ENCODE measurements around the gene ANXA6. TPM values are rescaled to one million over a fixed set of nuclear protein-coding genes. Genes with fewer than 3 reads are reported as not detected.

Gene ANXA6
- total and polyA plus RNA-seq, 2 donors from 2014 or later: 107 to 183 TPM

GRCh38 chr5:151189151-151189550 is 31.6 kb upstream of the ANXA6 start:
- FAIRE-seq: no peak
- no peak for TF ChIP-seq CTCF (IDR thresholded peaks at IDR 0.05; ENCODE audit: borderline replicate concordance, extremely low read depth, insufficient read depth)
- H3K36me3 ChIP-seq (ENCODE audit: control insufficient read depth in 2 of 3, insufficient read depth in 3 of 3, low read length in 3 of 3): no peaks in the 10 kb centered on the region

DNA sequence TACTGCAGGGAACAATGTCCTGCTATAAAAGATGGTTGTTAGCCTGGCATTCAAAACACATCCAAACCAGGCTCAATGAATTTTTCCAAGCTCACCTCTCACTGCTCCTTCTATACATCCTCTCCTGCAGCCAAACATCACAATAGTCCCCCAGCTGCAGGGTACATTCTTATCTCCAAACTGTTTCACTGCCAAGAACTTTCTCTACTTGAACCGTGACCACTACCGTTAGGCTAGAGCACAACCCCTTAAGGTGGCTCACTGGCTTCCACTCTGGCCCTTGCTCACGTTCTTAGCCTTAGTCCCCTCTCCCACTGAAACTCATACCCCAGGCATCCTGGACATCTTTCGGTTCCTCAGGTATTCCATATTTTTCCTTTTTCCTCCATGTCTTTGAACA is 29.0 kb upstream of the ANXA6 start:
- H3K4me1 ChIP-seq (ENCODE audit: control insufficient read depth in 2 of 3, insufficient read depth in 2 of 3, low read depth in 1 of 3, low read length in 3 of 3): no peaks in the 10 kb centered on the region
- intact Hi-C loops (cut with DNase I): no loop called here
- no peak for DNase-seq
- H3K9me3 ChIP-seq (ENCODE audit: control insufficient read depth in 2 of 3, insufficient read depth in 1 of 3, low read length in 3 of 3): no peaks in the 10 kb centered on the region
- no peaks in the 10 kb centered on the region for H3K27me3 ChIP-seq (ENCODE audit: control insufficient read depth, insufficient read depth, low read length)
- H3K9ac ChIP-seq (ENCODE audit: low read length in 3 of 3): no peak overlapping the region
- no peak for TF ChIP-seq CTCF (IDR thresholded peaks at IDR 0.05; ENCODE audit: borderline replicate concordance, extremely low read depth, insufficient read depth)
- no peak for FAIRE-seq
- H3K4me3 ChIP-seq (ENCODE audit: low read length in 3 of 3): no peak overlapping the region
- H3K27ac ChIP-seq (ENCODE audit: low read depth in 2 of 2, low read length in 2 of 2): no peak overlapping the region
- H3K36me3 ChIP-seq (ENCODE audit: control insufficient read depth in 2 of 3, insufficient read depth in 3 of 3, low read length in 3 of 3): no peaks in the 10 kb centered on the region

More at GRCh38 chr5:151189151-151189550, 31.6 kb upstream of the ANXA6 start:
- Histone ChIP-seq H3K4me3 (ENCODE audit: low read length in 3 of 3) (no peak overlapping the region), H3K4me1 (ENCODE audit: control insufficient read depth in 2 of 3, insufficient read depth in 2 of 3, low read depth in 1 of 3, low read length in 3 of 3) (no peaks in the 10 kb centered on the region), H3K9ac (ENCODE audit: low read length in 3 of 3) (no peak overlapping the region), H3K27me3 (ENCODE audit: control insufficient read depth, insufficient read depth, low read length) (no peaks in the 10 kb centered on the region), H3K27ac (ENCODE audit: low read depth in 2 of 2, low read length in 2 of 2) (no peak overlapping the region), H3K9me3 (ENCODE audit: control insufficient read depth in 2 of 3, insufficient read depth in 1 of 3, low read length in 3 of 3) (no peaks in the 10 kb centered on the region)
- no peak for DNase-seq
- intact Hi-C loops (cut with DNase I): no loop called here

- no peaks in the 10 kb centered on the region for H3K9me3 ChIP-seq (ENCODE audit: control insufficient read depth in 2 of 3, insufficient read depth in 1 of 3, low read length in 3 of 3)
- H3K27me3 ChIP-seq (ENCODE audit: control insufficient read depth, insufficient read depth, low read length): no peaks in the 10 kb centered on the region
- no peak overlapping the region for H3K4me3 ChIP-seq (ENCODE audit: low read length in 3 of 3)
- no peaks in the 10 kb centered on the region for H3K36me3 ChIP-seq (ENCODE audit: control insufficient read depth in 2 of 3, insufficient read depth in 3 of 3, low read length in 3 of 3)
- intact Hi-C loops (cut with DNase I): no loop called here
- no peaks in the 10 kb centered on the region for H3K4me1 ChIP-seq (ENCODE audit: control insufficient read depth in 2 of 3, insufficient read depth in 2 of 3, low read depth in 1 of 3, low read length in 3 of 3)
- H3K9ac ChIP-seq (ENCODE audit: low read length in 3 of 3): no peak overlapping the region
- FAIRE-seq (no peak), DNase-seq (no peak)
- TF ChIP-seq CTCF (IDR thresholded peaks at IDR 0.05; ENCODE audit: borderline replicate concordance, extremely low read depth, insufficient read depth): no peak
- no peak overlapping the region for H3K27ac ChIP-seq (ENCODE audit: low read depth in 2 of 2, low read length in 2 of 2)
Measured at GRCh38 chr5:151186052-151186451, 28.5 kb upstream of the ANXA6 start.

All from kidney (tissue), 14 donors.